Measurements from ENCODE around the gene SEPTIN6.

The SEPTIN6 gene

DNA sequence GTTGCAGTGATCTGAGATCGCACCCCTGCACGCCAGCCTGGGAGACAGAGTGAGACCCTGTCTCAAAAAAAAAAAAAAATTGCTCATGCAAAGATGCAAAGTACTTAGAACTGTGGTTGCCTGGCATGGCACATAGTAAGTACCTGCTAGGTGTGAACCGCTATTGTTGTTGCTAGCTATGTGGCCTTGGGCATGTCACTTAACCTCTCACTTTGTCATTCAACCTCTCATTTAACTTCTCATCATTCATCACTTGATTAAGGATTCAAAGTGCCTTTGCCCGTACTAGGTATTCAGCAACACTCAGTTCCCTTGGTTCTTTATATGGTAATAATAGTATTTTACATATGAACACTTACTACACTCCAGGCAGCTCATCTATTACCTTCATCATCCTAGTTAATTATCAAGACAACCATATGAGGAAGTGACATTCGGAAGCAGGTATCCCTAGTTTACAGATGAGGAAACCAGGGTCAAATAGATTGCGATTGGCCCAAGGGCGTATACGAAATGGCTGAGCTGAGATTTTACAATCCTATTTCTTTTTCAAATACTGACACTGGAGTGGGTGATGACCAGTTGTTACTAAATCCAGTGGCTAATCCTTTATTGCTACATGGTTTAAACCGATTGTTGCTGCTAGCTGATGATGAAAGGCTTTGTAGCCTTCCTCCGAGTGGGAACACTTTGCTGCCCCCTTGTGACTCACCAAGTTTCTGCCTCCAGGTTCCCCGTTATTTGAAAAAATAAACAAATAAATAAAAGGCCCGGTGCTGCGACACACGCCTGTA lies 36.6 kb upstream of the SEPTIN6 start:
- Histone ChIP-seq H3K18ac (ENCODE audit: low read length) (no peak overlapping the region), H4K5ac (ENCODE audit: low read length) (no peak overlapping the region), H3K79me1 (ENCODE audit: low read length) (no peaks in the 10 kb centered on the region), H3K4me1 (ENCODE audit: control insufficient read depth, low read depth, low read length) (no peaks in the 10 kb centered on the region), H3K27ac (ENCODE audit: low read depth, low read length) (no peak overlapping the region), H3K4me3 (ENCODE audit: low read length) (no peak overlapping the region), H3K79me2 (ENCODE audit: control insufficient read depth, insufficient read depth, low read length) (no peaks in the 10 kb centered on the region), H3K4ac (ENCODE audit: low read depth, low read length) (no peak overlapping the region), H3K36me3 (ENCODE audit: control insufficient read depth, insufficient read depth, low read length) (no peaks in the 10 kb centered on the region), H3K56ac (ENCODE audit: low read length) (no peak overlapping the region), H4K8ac (ENCODE audit: low read depth, low read length) (no peak overlapping the region), H2BK5ac (ENCODE audit: low read length) (no peak overlapping the region), H2AK5ac (ENCODE audit: low read length) (no peak overlapping the region), H3K4me2 (ENCODE audit: low read length) (no peak overlapping the region), H2BK15ac (replicated peaks; ENCODE audit: low read depth) (no peak overlapping the region), H3K23ac (ENCODE audit: low read length) (no peak overlapping the region), H3K27me3 (ENCODE audit: insufficient read depth, low read length, poor library complexity) (no peaks in the 10 kb centered on the region), H3K9ac (ENCODE audit: low read length) (no peak overlapping the region), H2BK120ac (ENCODE audit: low read depth, low read length) (no peak overlapping the region)
- no CpG with 5 or more reads among the region's 14 CpGs for WGBS (ENCODE audit: extremely low coverage, insufficient coverage, low lambda C conversion rate)
- peak; percentile 60 for DNase-seq

GRCh38 chrX:119728487-119728886 lies 35.5 kb upstream of the SEPTIN6 start:
- Histone ChIP-seq H3K27me3 (ENCODE audit: insufficient read depth, low read length, poor library complexity) (no peaks in the 10 kb centered on the region), H2BK15ac (replicated peaks; ENCODE audit: low read depth) (no peak overlapping the region), H3K79me1 (ENCODE audit: low read length) (no peaks in the 10 kb centered on the region), H4K8ac (ENCODE audit: low read depth, low read length) (no peak overlapping the region), H3K23ac (ENCODE audit: low read length) (no peak overlapping the region), H3K9ac (ENCODE audit: low read length) (no peak overlapping the region), H3K56ac (ENCODE audit: low read length) (no peak overlapping the region), H2BK5ac (ENCODE audit: low read length) (no peak overlapping the region), H2BK120ac (ENCODE audit: low read depth, low read length) (no peak overlapping the region), H3K4ac (ENCODE audit: low read depth, low read length) (no peak overlapping the region), H3K36me3 (ENCODE audit: control insufficient read depth, insufficient read depth, low read length) (no peaks in the 10 kb centered on the region), H3K4me2 (ENCODE audit: low read length) (no peak overlapping the region), H3K4me3 (ENCODE audit: low read length) (no peak overlapping the region), H3K18ac (ENCODE audit: low read length) (no peak overlapping the region), H3K27ac (ENCODE audit: low read depth, low read length) (no peak overlapping the region), H3K79me2 (ENCODE audit: control insufficient read depth, insufficient read depth, low read length) (no peaks in the 10 kb centered on the region), H3K4me1 (ENCODE audit: control insufficient read depth, low read depth, low read length) (no peaks in the 10 kb centered on the region), H2AK5ac (ENCODE audit: low read length) (no peak overlapping the region), H4K5ac (ENCODE audit: low read length) (no peak overlapping the region)
- no CpG with 5 or more reads among the region's 5 CpGs for WGBS (ENCODE audit: extremely low coverage, insufficient coverage, low lambda C conversion rate)
- peak; percentile 38 for DNase-seq

- Histone ChIP-seq H3K23ac (ENCODE audit: low read length) (no peak overlapping the region), H3K4me2 (ENCODE audit: low read length) (no peak overlapping the region), H3K9ac (ENCODE audit: low read length) (no peak overlapping the region), H3K79me2 (ENCODE audit: control insufficient read depth, insufficient read depth, low read length) (no peaks in the 10 kb centered on the region), H3K27ac (ENCODE audit: low read depth, low read length) (no peak overlapping the region), H3K56ac (ENCODE audit: low read length) (no peak overlapping the region), H2BK15ac (replicated peaks; ENCODE audit: low read depth) (no peak overlapping the region), H3K18ac (ENCODE audit: low read length) (no peak overlapping the region), H3K36me3 (ENCODE audit: control insufficient read depth, insufficient read depth, low read length) (no peaks in the 10 kb centered on the region), H4K8ac (ENCODE audit: low read depth, low read length) (no peak overlapping the region), H2BK5ac (ENCODE audit: low read length) (no peak overlapping the region), H3K4ac (ENCODE audit: low read depth, low read length) (no peak overlapping the region), H3K4me3 (ENCODE audit: low read length) (no peak overlapping the region), H3K79me1 (ENCODE audit: low read length) (no peaks in the 10 kb centered on the region), H3K27me3 (ENCODE audit: insufficient read depth, low read length, poor library complexity) (no peaks in the 10 kb centered on the region), H2AK5ac (ENCODE audit: low read length) (no peak overlapping the region), H3K4me1 (ENCODE audit: control insufficient read depth, low read depth, low read length) (no peaks in the 10 kb centered on the region), H4K5ac (ENCODE audit: low read length) (no peak overlapping the region), H2BK120ac (ENCODE audit: low read depth, low read length) (no peak overlapping the region)
- DNase-seq, result peak; percentile 19
- no CpG with 5 or more reads among the region's 7 CpGs for WGBS (ENCODE audit: extremely low coverage, insufficient coverage, low lambda C conversion rate)
Measured at GRCh38 chrX:119726900-119727555, 34.1 kb upstream of the SEPTIN6 start.

DNA sequence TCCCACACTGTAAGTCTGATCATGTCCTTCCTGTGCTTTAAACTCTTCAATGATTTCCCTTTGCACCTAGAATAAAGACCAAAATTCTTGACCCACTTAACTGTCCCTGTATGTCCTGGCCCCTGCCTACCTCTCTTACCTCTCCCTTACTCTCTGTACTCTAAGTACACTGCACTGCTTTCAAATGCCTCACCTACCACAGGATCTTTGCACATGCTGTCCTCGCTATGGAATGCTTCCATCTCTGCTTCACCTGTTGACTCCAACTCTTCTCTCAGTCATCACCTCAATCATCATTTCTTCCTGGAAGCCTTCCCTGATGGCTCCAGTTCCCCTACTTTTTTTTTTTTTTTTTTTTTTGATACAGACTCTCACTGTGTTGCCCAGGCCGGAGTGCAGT lies 29.0 kb upstream of the SEPTIN6 start:
- no peak overlapping the region for H2BK5ac ChIP-seq (ENCODE audit: low read length)
- no peak overlapping the region for H3K4ac ChIP-seq (ENCODE audit: low read depth, low read length)
- no CpG with 5 or more reads among the region's 2 CpGs for WGBS (ENCODE audit: extremely low coverage, insufficient coverage, low lambda C conversion rate)
- no peaks in the 10 kb centered on the region for H3K4me1 ChIP-seq (ENCODE audit: control insufficient read depth, low read depth, low read length)
- no peak overlapping the region for H3K18ac ChIP-seq (ENCODE audit: low read length)
- no peak overlapping the region for H3K4me2 ChIP-seq (ENCODE audit: low read length)
- no peak overlapping the region for H2AK5ac ChIP-seq (ENCODE audit: low read length)
- H4K5ac ChIP-seq (ENCODE audit: low read length), result no peak overlapping the region
- H3K56ac ChIP-seq (ENCODE audit: low read length), result no peak overlapping the region
- no peak overlapping the region for H4K8ac ChIP-seq (ENCODE audit: low read depth, low read length)
- no peaks in the 10 kb centered on the region for H3K79me1 ChIP-seq (ENCODE audit: low read length)
- H3K27me3 ChIP-seq (ENCODE audit: insufficient read depth, low read length, poor library complexity), result no peaks in the 10 kb centered on the region
- H2BK15ac ChIP-seq (replicated peaks; ENCODE audit: low read depth), result no peak overlapping the region
- no peak for DNase-seq
- no peaks in the 10 kb centered on the region for H3K36me3 ChIP-seq (ENCODE audit: control insufficient read depth, insufficient read depth, low read length)
- H3K27ac ChIP-seq (ENCODE audit: low read depth, low read length), result no peak overlapping the region
- no peak overlapping the region for H3K4me3 ChIP-seq (ENCODE audit: low read length)
- no peaks in the 10 kb centered on the region for H3K79me2 ChIP-seq (ENCODE audit: control insufficient read depth, insufficient read depth, low read length)
- H3K23ac ChIP-seq (ENCODE audit: low read length), result no peak overlapping the region
- H2BK120ac ChIP-seq (ENCODE audit: low read depth, low read length), result no peak overlapping the region
- H3K9ac ChIP-seq (ENCODE audit: low read length), result no peak overlapping the region

DNA sequence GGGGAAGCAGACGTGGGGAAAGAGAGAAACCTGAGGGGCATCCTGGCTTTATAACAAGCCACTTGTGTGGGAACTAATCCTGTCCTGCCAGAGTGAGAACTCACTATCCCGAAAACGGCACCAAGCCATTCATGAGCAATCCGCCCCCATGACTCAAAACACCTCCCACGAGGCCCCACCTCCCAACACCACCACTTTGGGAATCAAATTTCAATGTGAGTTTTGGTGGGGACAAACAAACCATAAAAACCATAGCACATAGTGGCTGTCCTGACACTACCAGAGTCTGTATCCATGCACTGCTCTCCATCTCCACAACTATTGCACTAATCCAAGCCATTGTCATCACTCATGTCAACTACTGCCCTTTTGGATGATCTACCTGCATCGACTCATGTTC lies 28.5 kb upstream of the SEPTIN6 start:
- H3K56ac ChIP-seq (ENCODE audit: low read length), result no peak overlapping the region

More for the DNA sequence above, 28.5 kb upstream of the SEPTIN6 start:
- no peak overlapping the region for H2AK5ac ChIP-seq (ENCODE audit: low read length)
- no peak overlapping the region for H4K5ac ChIP-seq (ENCODE audit: low read length)
- no peak overlapping the region for H4K8ac ChIP-seq (ENCODE audit: low read depth, low read length)
- H3K9ac ChIP-seq (ENCODE audit: low read length), result no peak overlapping the region
- no peaks in the 10 kb centered on the region for H3K36me3 ChIP-seq (ENCODE audit: control insufficient read depth, insufficient read depth, low read length)
- no peak overlapping the region for H3K4me2 ChIP-seq (ENCODE audit: low read length)
- no peak overlapping the region for H2BK120ac ChIP-seq (ENCODE audit: low read depth, low read length)
- DNase-seq, result no peak
- H3K4me3 ChIP-seq (ENCODE audit: low read length), result no peak overlapping the region
- no peak overlapping the region for H3K27ac ChIP-seq (ENCODE audit: low read depth, low read length)
- no peaks in the 10 kb centered on the region for H3K27me3 ChIP-seq (ENCODE audit: insufficient read depth, low read length, poor library complexity)
- no peaks in the 10 kb centered on the region for H3K4me1 ChIP-seq (ENCODE audit: control insufficient read depth, low read depth, low read length)
- H3K4ac ChIP-seq (ENCODE audit: low read depth, low read length), result no peak overlapping the region
- H3K79me1 ChIP-seq (ENCODE audit: low read length), result no peaks in the 10 kb centered on the region
- H3K79me2 ChIP-seq (ENCODE audit: control insufficient read depth, insufficient read depth, low read length), result no peaks in the 10 kb centered on the region
- no CpG with 5 or more reads among the region's 6 CpGs for WGBS (ENCODE audit: extremely low coverage, insufficient coverage, low lambda C conversion rate)
- H3K23ac ChIP-seq (ENCODE audit: low read length), result no peak overlapping the region
- no peak overlapping the region for H2BK15ac ChIP-seq (replicated peaks; ENCODE audit: low read depth)
- H3K18ac ChIP-seq (ENCODE audit: low read length), result no peak overlapping the region
- H2BK5ac ChIP-seq (ENCODE audit: low read length), result no peak overlapping the region
